HepG2 (cell line): ENCODE results near the gene MYL6. TPM values are rescaled to one million over a fixed set of nuclear protein-coding genes. Genes with fewer than 3 reads are reported as not detected.

ENCODE experiments used
- FLYWCH1 ChIP-seq: sonication (generic); formaldehyde crosslinking; IDR thresholded peaks from 2 replicates; pipeline ENCODE4 v1.8.1; 2023; ENCODE audit warnings: mild to moderate bottlenecking, missing genetic modification reagents
- FOXO1 ChIP-seq: sonication (generic); formaldehyde crosslinking; IDR thresholded peaks from 2 replicates; pipeline ENCODE4 v1.4.0; 2020; ENCODE audit warnings: missing genetic modification reagents
- GABPB1 ChIP-seq: IDR thresholded peaks from 2 replicates; pipeline ENCODE4 v1.6.1; 2016; ENCODE audit warnings: mild to moderate bottlenecking, missing genetic modification reagents, moderate library complexity, missing compliant biosample characterization
- HNRNPK ChIP-seq: fragments of 200-400 bp; formaldehyde crosslinking; IDR thresholded peaks from 2 replicates; pipeline ENCODE4 v1.6.1; 2018; ENCODE audit warnings: low read length, low read depth, moderate library complexity, mild to moderate bottlenecking; ENCODE audit not compliant: poor library complexity, severe bottlenecking
- IKZF4 ChIP-seq: sonication (generic); formaldehyde crosslinking; IDR thresholded peaks from 2 replicates; pipeline ENCODE4 v1.5.1; 2020; ENCODE audit warnings: borderline replicate concordance, mild to moderate bottlenecking, low read depth, missing genetic modification reagents; ENCODE audit errors: not compliant biosample characterization
- KAT2B ChIP-seq: fragments of 150-350 bp; IDR thresholded peaks from 2 replicates; pipeline ENCODE4 v1.6.1; 2014; ENCODE audit warnings: low read depth, low read length, borderline replicate concordance
- KDM2A ChIP-seq: sonication (generic); formaldehyde crosslinking; IDR thresholded peaks from 2 replicates; pipeline ENCODE4 v1.4.0; 2020; ENCODE audit warnings: low read depth, missing genetic modification reagents, borderline replicate concordance
- NFKBIZ ChIP-seq: IDR thresholded peaks from 2 replicates; pipeline ENCODE4 v1.6.1; 2018; ENCODE audit warnings: missing genetic modification reagents, missing compliant biosample characterization
- NR2C2 ChIP-seq: sonication (generic); formaldehyde crosslinking; IDR thresholded peaks from 2 replicates; pipeline ENCODE4 v1.4.0; 2020; ENCODE audit warnings: missing genetic modification reagents, mild to moderate bottlenecking, moderate library complexity, borderline replicate concordance
- PAWR ChIP-seq: sonication (generic); formaldehyde crosslinking; IDR thresholded peaks from 2 replicates; pipeline ENCODE4 v1.4.0; 2020; ENCODE audit warnings: missing genetic modification reagents, mild to moderate bottlenecking, borderline replicate concordance
- PAX8 ChIP-seq: sonication (generic); formaldehyde crosslinking; IDR thresholded peaks from 2 replicates; pipeline ENCODE4 v1.8.0; 2022; ENCODE audit warnings: mild to moderate bottlenecking, missing genetic modification reagents, borderline replicate concordance
- PHF5A ChIP-seq: IDR thresholded peaks from one replicate; pipeline ENCODE4 v1.6.1; 2018; ENCODE audit warnings: low read depth, missing genetic modification reagents; ENCODE audit not compliant: unreplicated experiment
- SYNCRIP ChIP-seq: fragments of 200-400 bp; formaldehyde crosslinking; IDR thresholded peaks from 2 replicates; pipeline ENCODE4 v1.6.1; 2018; ENCODE audit warnings: mild to moderate bottlenecking, low read depth, low read length; ENCODE audit not compliant: insufficient read depth
- TAF15 ChIP-seq: fragments of 200-400 bp; formaldehyde crosslinking; IDR thresholded peaks from one replicate; pipeline ENCODE4 v1.6.1; 2018; ENCODE audit warnings: mild to moderate bottlenecking, low read depth, low read length; ENCODE audit not compliant: poor library complexity, severe bottlenecking
- TARDBP ChIP-seq: sonication (generic); formaldehyde crosslinking; IDR thresholded peaks from 2 replicates; pipeline ENCODE4 v1.8.0; 2022; ENCODE audit warnings: mild to moderate bottlenecking, missing genetic modification reagents
- ZBTB2 ChIP-seq: sonication (generic); formaldehyde crosslinking; IDR thresholded peaks from 2 replicates; pipeline ENCODE4 v1.8.0; 2022; ENCODE audit warnings: low read depth, missing genetic modification reagents
- ZNF253 ChIP-seq: sonication (generic); formaldehyde crosslinking; IDR thresholded peaks from 2 replicates; pipeline ENCODE4 v1.8.0; 2022; ENCODE audit warnings: mild to moderate bottlenecking, missing genetic modification reagents, borderline replicate concordance
- ZNF678 ChIP-seq: sonication (generic); formaldehyde crosslinking; IDR thresholded peaks from 2 replicates; pipeline ENCODE4 v1.4.0; 2020; ENCODE audit warnings: mild to moderate bottlenecking, missing genetic modification reagents
- ZNF75D ChIP-seq: sonication (generic); formaldehyde crosslinking; IDR thresholded peaks from 2 replicates; pipeline ENCODE4 v1.8.1; 2023; ENCODE audit warnings: missing genetic modification reagents, mild to moderate bottlenecking, borderline replicate concordance
- ZNF83 ChIP-seq: sonication (generic); formaldehyde crosslinking; IDR thresholded peaks from 2 replicates; pipeline ENCODE4 v1.4.0; 2020; ENCODE audit warnings: missing genetic modification reagents, mild to moderate bottlenecking, borderline replicate concordance
- polyA plus RNA-seq, 8 experiments: library from polyadenylated mRNA; depleted of rRNA in 3 of 8; stranded (reverse) in 7 of 8; unstranded in 1 of 8; fragments of >200 nt; fragmentation: Illumina TruSeq in 4 of 8; extraction: Trizol in 4 of 8; gene quantifications; 2 replicates each; pipeline versions ENCODE4 v1.2.1 to v1.2.3, GENCODE V29; 2011 to 2016; ENCODE audit warnings: low read depth in 4 of 8, missing spikeins in 1 of 8, mixed read lengths in 1 of 8; ENCODE audit not compliant: insufficient read depth in 1 of 8
- total RNA-seq, 5 experiments: library from RNA; depleted of rRNA; stranded (reverse); fragments of >200 nt; fragmentation: Illumina TruSeq; extraction: Trizol; gene quantifications; 2 replicates each; pipeline ENCODE4 v1.2.3, GENCODE V29; 2016; ENCODE audit warnings: low read depth in 1 of 5
- TF ChIP-seq, protein P1 (sequence below): IDR thresholded peaks from 2 replicates; pipeline ENCODE4 v1.6.1; 2016; ENCODE audit warnings: low read depth, missing genetic modification reagents, missing compliant biosample characterization
- TF ChIP-seq, protein P2 (sequence below): sonication (generic); formaldehyde crosslinking; IDR thresholded peaks from 2 replicates; pipeline ENCODE4 v1.5.0; 2020; ENCODE audit warnings: mild to moderate bottlenecking, missing genetic modification reagents, borderline replicate concordance

Gene MYL6
- total and polyA plus RNA-seq, 2 of the 13 experiments (the other 11 are each of a cell fraction or from before 2014, with no cell fraction given), result 1,127 to 1,192 TPM

- TF ChIP-seq NR2C2 (peak; percentile 44; the same call in 1 of the 2 replicates), IKZF4 (no peak), PHF5A (CRISPR knock-in tag) (no peak), PAWR (no peak), ZNF253 (CRISPR knock-in tag) (no peak), ZBTB2 (CRISPR knock-in tag) (no peak), SYNCRIP (no peak), KDM2A (CRISPR knock-in tag) (no peak), ZNF678 (CRISPR knock-in tag) (no peak), PAX8 (CRISPR knock-in tag) (no peak), HNRNPK (no peak), GABPB1 (CRISPR knock-in tag) (no peak), ZNF83 (no peak), ZNF75D (CRISPR knock-in tag) (no peak), FLYWCH1 (CRISPR knock-in tag) (no peak), NFKBIZ (CRISPR knock-in tag) (no peak), TARDBP (peak; percentile 59; the same call in 1 of the 2 replicates), FOXO1 (CRISPR knock-in tag) (no peak), KAT2B (no peak), TAF15 (no peak)
- TF ChIP-seq, protein P1, sequence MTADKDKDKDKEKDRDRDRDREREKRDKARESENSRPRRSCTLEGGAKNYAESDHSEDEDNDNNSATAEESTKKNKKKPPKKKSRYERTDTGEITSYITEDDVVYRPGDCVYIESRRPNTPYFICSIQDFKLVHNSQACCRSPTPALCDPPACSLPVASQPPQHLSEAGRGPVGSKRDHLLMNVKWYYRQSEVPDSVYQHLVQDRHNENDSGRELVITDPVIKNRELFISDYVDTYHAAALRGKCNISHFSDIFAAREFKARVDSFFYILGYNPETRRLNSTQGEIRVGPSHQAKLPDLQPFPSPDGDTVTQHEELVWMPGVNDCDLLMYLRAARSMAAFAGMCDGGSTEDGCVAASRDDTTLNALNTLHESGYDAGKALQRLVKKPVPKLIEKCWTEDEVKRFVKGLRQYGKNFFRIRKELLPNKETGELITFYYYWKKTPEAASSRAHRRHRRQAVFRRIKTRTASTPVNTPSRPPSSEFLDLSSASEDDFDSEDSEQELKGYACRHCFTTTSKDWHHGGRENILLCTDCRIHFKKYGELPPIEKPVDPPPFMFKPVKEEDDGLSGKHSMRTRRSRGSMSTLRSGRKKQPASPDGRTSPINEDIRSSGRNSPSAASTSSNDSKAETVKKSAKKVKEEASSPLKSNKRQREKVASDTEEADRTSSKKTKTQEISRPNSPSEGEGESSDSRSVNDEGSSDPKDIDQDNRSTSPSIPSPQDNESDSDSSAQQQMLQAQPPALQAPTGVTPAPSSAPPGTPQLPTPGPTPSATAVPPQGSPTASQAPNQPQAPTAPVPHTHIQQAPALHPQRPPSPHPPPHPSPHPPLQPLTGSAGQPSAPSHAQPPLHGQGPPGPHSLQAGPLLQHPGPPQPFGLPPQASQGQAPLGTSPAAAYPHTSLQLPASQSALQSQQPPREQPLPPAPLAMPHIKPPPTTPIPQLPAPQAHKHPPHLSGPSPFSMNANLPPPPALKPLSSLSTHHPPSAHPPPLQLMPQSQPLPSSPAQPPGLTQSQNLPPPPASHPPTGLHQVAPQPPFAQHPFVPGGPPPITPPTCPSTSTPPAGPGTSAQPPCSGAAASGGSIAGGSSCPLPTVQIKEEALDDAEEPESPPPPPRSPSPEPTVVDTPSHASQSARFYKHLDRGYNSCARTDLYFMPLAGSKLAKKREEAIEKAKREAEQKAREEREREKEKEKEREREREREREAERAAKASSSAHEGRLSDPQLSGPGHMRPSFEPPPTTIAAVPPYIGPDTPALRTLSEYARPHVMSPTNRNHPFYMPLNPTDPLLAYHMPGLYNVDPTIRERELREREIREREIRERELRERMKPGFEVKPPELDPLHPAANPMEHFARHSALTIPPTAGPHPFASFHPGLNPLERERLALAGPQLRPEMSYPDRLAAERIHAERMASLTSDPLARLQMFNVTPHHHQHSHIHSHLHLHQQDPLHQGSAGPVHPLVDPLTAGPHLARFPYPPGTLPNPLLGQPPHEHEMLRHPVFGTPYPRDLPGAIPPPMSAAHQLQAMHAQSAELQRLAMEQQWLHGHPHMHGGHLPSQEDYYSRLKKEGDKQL (CRISPR knock-in tag), result no peak
- TF ChIP-seq, protein P2, sequence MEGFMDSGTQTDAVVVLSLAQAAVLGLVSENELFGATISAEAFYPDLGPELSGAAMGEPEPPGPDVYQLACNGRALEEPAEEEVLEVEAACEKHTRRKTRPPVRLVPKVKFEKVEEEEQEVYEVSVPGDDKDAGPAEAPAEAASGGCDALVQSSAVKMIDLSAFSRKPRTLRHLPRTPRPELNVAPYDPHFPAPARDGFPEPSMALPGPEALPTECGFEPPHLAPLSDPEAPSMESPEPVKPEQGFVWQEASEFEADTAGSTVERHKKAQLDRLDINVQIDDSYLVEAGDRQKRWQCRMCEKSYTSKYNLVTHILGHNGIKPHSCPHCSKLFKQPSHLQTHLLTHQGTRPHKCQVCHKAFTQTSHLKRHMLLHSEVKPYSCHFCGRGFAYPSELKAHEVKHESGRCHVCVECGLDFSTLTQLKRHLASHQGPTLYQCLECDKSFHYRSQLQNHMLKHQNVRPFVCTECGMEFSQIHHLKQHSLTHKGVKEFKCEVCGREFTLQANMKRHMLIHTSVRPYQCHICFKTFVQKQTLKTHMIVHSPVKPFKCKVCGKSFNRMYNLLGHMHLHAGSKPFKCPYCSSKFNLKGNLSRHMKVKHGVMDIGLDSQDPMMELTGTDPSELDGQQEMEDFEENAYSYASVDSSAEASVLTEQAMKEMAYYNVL (CRISPR knock-in tag), result no peak
Observed at GRCh38 chr12:56119361-56119796, 38.8 kb upstream of the MYL6 start (continued).
